Mesenchymal stem cell (in vitro differentiated cells and primary cell): ENCODE measurements around the gene TMEM237.

Source experiments
- DNase-seq: peaks from one replicate; pipeline ENCODE4 v3.0.0-alpha.2; 2013
- H2AFZ ChIP-seq: one replicate; pipeline ENCODE4 v1.6.1; 2013; ENCODE audit warnings: low read depth, mild to moderate bottlenecking, control low read depth, inconsistent platforms, low read length, moderate library complexity
- H2AK5ac ChIP-seq: 2 replicates; pipeline ENCODE4 v1.6.1; 2013; ENCODE audit warnings: low read length, moderate library complexity, mild to moderate bottlenecking, inconsistent platforms; ENCODE audit not compliant: severe bottlenecking
- H2BK120ac ChIP-seq: one replicate; pipeline ENCODE4 v1.6.1; 2013; ENCODE audit warnings: low read depth, mild to moderate bottlenecking, inconsistent platforms, low read length, moderate library complexity
- H2BK12ac ChIP-seq, 2 experiments: one replicate each; pipeline ENCODE4 v1.6.1; 2013; ENCODE audit warnings: inconsistent platforms in 2 of 2, low read length in 2 of 2, mild to moderate bottlenecking in 2 of 2, moderate library complexity in 2 of 2, control low read depth in 1 of 2
- H2BK15ac ChIP-seq: one replicate; pipeline ENCODE4 v1.6.1; 2013; ENCODE audit warnings: mild to moderate bottlenecking, low read depth, inconsistent platforms; ENCODE audit not compliant: poor library complexity, severe bottlenecking
- H2BK5ac ChIP-seq: 2 replicates; pipeline ENCODE4 v1.6.1; 2013; ENCODE audit warnings: low read depth, mild to moderate bottlenecking, low read length, control low read depth, inconsistent platforms; ENCODE audit not compliant: poor library complexity, severe bottlenecking
- H3K14ac ChIP-seq, 2 experiments: one replicate each; pipeline ENCODE4 v1.6.1; 2013; ENCODE audit warnings: inconsistent platforms in 2 of 2, low read length in 2 of 2, control low read depth in 1 of 2, mild to moderate bottlenecking in 1 of 2, moderate library complexity in 1 of 2
- H3K18ac ChIP-seq, 2 experiments: one replicate each; pipeline ENCODE4 v1.6.1; 2013; ENCODE audit warnings: inconsistent platforms in 2 of 2, low read length in 2 of 2, control low read depth in 1 of 2, low read depth in 1 of 2, mild to moderate bottlenecking in 1 of 2
- H3K23ac ChIP-seq, 2 experiments: one replicate each; pipeline ENCODE4 v1.6.1; 2013; ENCODE audit warnings: inconsistent platforms in 2 of 2, low read length in 2 of 2, mild to moderate bottlenecking in 2 of 2, moderate library complexity in 2 of 2, control low read depth in 1 of 2
- H3K27ac ChIP-seq: 2 replicates; pipeline ENCODE4 v1.5.1; 2013; ENCODE audit warnings: mild to moderate bottlenecking, moderate library complexity, low read length, control low read depth, inconsistent platforms; ENCODE audit not compliant: poor library complexity, severe bottlenecking
- H3K27me3 ChIP-seq, 2 experiments: 2 replicates each; pipeline versions ENCODE4 v1.6.1 to v1.7.0; 2013; ENCODE audit warnings: low read length in 2 of 2, mild to moderate bottlenecking in 2 of 2, moderate library complexity in 2 of 2, control low read depth in 1 of 2, inconsistent platforms in 1 of 2; ENCODE audit not compliant: control insufficient read depth in 1 of 2, insufficient read depth in 1 of 2
- H3K36me3 ChIP-seq, 2 experiments: 2 replicates each; pipeline versions ENCODE4 v1.6.1 to v1.7.0; 2013; ENCODE audit warnings: low read length in 2 of 2, control low read depth in 1 of 2, inconsistent platforms in 1 of 2, low read depth in 1 of 2, mild to moderate bottlenecking in 1 of 2; ENCODE audit not compliant: insufficient read depth in 2 of 2, control insufficient read depth in 1 of 2
- H3K4ac ChIP-seq, 2 experiments: one replicate each; pipeline ENCODE4 v1.6.1; 2013; ENCODE audit warnings: inconsistent platforms in 2 of 2, low read length in 2 of 2, mild to moderate bottlenecking in 2 of 2, moderate library complexity in 2 of 2, control low read depth in 1 of 2, low read depth in 1 of 2
- H3K4me1 ChIP-seq: 2 replicates; pipeline ENCODE4 v1.6.1; 2013; ENCODE audit warnings: low read depth, low read length, control low read depth; ENCODE audit not compliant: control insufficient read depth, insufficient read depth
- H3K4me2 ChIP-seq: 2 replicates; pipeline ENCODE4 v1.6.1; 2013; ENCODE audit warnings: low read length, mild to moderate bottlenecking, inconsistent platforms; ENCODE audit not compliant: poor library complexity, severe bottlenecking
- H3K4me3 ChIP-seq, 2 experiments: 2 replicates each; pipeline versions ENCODE4 v1.5.1 to v1.7.0; 2013; ENCODE audit warnings: low read length in 2 of 2, mild to moderate bottlenecking in 2 of 2, control low read depth in 1 of 2, low read depth in 1 of 2; ENCODE audit not compliant: insufficient read depth in 1 of 2
- H3K79me1 ChIP-seq: replicated peaks from 2 replicates; pipeline ENCODE4 v1.6.1; 2013; ENCODE audit warnings: mild to moderate bottlenecking, control low read depth, low read length, inconsistent platforms; ENCODE audit not compliant: poor library complexity, severe bottlenecking
- H3K9ac ChIP-seq: 2 replicates; pipeline ENCODE4 v1.7.0; 2013; ENCODE audit warnings: mild to moderate bottlenecking, low read length, moderate library complexity
- H3K9me3 ChIP-seq: 2 replicates; pipeline ENCODE4 v1.7.0; 2013; ENCODE audit warnings: mild to moderate bottlenecking, low read length; ENCODE audit not compliant: control insufficient read depth
- H4K8ac ChIP-seq: one replicate; pipeline ENCODE4 v1.6.1; 2013; ENCODE audit warnings: inconsistent platforms, mild to moderate bottlenecking, low read length, moderate library complexity
- H4K91ac ChIP-seq: one replicate; pipeline ENCODE4 v1.6.1; 2013; ENCODE audit warnings: mild to moderate bottlenecking, low read length, inconsistent platforms
- WGBS: methylation state at CpG from one replicate; pipeline ENCODE4 v1.1.7; 2013; ENCODE audit warnings: mixed read lengths; 5-methylcytosine and 5-hydroxymethylcytosine counted together

TMEM237 gene

GRCh38 chr2:201644001-201644400 lies 698 bp upstream of the TMEM237 start:
- H3K4me1 ChIP-seq, result no peaks in the 10 kb centered on the region
- no peak overlapping the region for H2AK5ac ChIP-seq
- H2BK5ac ChIP-seq, result no peak overlapping the region
- no peak overlapping the region for H3K4me2 ChIP-seq
- H3K23ac ChIP-seq, result no peak overlapping the region
- no peaks in the 10 kb centered on the region for H3K27me3 ChIP-seq
- no peak overlapping the region for H3K14ac ChIP-seq
- H3K4me3 ChIP-seq, result peak overlapping the region in 1 of 2 experiments; percentile 85
- peaks cover 0 to 3% of the 10 kb centered on the region in 2 experiments for H3K36me3 ChIP-seq
- H2BK15ac ChIP-seq, result no peak overlapping the region
- H3K79me1 ChIP-seq, result peaks cover 9% of the 10 kb centered on the region
- no peak overlapping the region for H2BK120ac ChIP-seq
- H3K27ac ChIP-seq, result peak overlapping the region; percentile 36
- WGBS, result 71% methylated on average over 8 of the region's 8 CpGs
- DNase-seq, result peak; percentile 2
- H2AFZ ChIP-seq, result no peak overlapping the region
- H2BK12ac ChIP-seq, result no peak overlapping the region
- no peaks in the 10 kb centered on the region for H3K9me3 ChIP-seq
- H3K9ac ChIP-seq, result peak overlapping the region; percentile 99
- H3K18ac ChIP-seq, result no peak overlapping the region
- no peak overlapping the region for H4K91ac ChIP-seq
- no peak overlapping the region for H3K4ac ChIP-seq
- no peak overlapping the region for H4K8ac ChIP-seq

DNA sequence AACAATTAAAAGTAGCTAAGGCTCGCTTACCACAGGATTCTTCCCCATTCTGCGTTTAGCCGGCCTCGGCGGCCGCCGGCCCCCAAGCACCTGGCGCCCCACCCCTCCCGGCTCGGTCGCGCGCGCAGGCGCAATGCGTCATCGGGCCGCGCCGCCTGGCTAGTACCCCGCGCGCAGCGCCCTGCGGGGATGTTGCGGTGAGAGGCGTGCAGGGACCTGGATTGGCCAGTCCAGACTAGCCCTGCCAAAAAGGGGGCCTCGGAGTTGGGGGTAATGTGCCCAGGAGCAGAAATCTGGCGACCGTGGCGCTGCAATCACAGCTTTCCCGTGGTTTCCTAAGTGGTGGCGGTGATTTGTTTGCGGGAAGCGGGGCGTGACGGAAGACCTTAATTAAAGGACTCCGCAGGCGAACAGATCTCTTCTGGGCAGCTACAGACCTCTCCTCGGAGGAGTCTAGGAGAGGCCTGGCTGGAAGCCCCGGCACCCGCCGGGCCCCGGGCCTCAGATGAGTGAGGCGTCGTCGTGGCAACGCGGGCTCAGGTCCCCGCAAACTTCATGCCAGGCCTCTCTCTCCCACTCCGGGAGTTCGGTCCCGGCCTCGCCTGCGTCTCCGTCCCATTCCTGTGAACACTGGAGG lies 606 bp downstream of the TMEM237 start:
- H3K27me3 ChIP-seq, result no peaks in the 10 kb centered on the region
- H3K23ac ChIP-seq, result no peak overlapping the region
- H3K14ac ChIP-seq, result peak overlapping the region in 1 of 2 experiments; percentile 83
- peak overlapping the region; percentile 80 to 85 for H3K4me3 ChIP-seq
- peak overlapping the region; percentile 90 for H2AFZ ChIP-seq
- DNase-seq, result peak; percentile 85
- H2AK5ac ChIP-seq, result no peak overlapping the region
- H3K4ac ChIP-seq, result peak overlapping the region; percentile 77 to 82
- no peaks in the 10 kb centered on the region for H3K4me1 ChIP-seq
- H2BK120ac ChIP-seq, result peak overlapping the region; percentile 39
- H3K36me3 ChIP-seq, result peaks cover 0 to 16% of the 10 kb centered on the region in 2 experiments
- H3K79me1 ChIP-seq, result peaks cover 13% of the 10 kb centered on the region
- H3K4me2 ChIP-seq, result peak overlapping the region; percentile 85
- H4K8ac ChIP-seq, result peak overlapping the region; percentile 91
- peak overlapping the region; percentile 93 for H3K27ac ChIP-seq
- no peak overlapping the region for H2BK15ac ChIP-seq
- peak overlapping the region; percentile 68 for H4K91ac ChIP-seq
- WGBS, result under 1% methylated on average over 51 of the region's 56 CpGs
- H3K9ac ChIP-seq, result peak overlapping the region; percentile 99
- peak overlapping the region; percentile 80 for H2BK5ac ChIP-seq
- H3K9me3 ChIP-seq, result no peaks in the 10 kb centered on the region
- no peak overlapping the region for H2BK12ac ChIP-seq
- peak overlapping the region; percentile 84 to 86 for H3K18ac ChIP-seq

- Histone ChIP-seq H3K4me1 (no peaks in the 10 kb centered on the region), H3K27ac (peak overlapping the region; percentile 87), H3K18ac (peak overlapping the region; percentile 84 to 86), H3K4me2 (peak overlapping the region; percentile 85), H3K4me3 (peak overlapping the region; percentile 80 to 85), H3K14ac (no peak overlapping the region), H2BK12ac (no peak overlapping the region), H3K36me3 (peaks cover 0 to 19% of the 10 kb centered on the region in 2 experiments), H4K8ac (no peak overlapping the region), H3K9me3 (no peaks in the 10 kb centered on the region), H3K9ac (peak overlapping the region; percentile 99), H2BK120ac (no peak overlapping the region), H3K4ac (peak overlapping the region in 1 of 2 experiments; percentile 69), H2BK5ac (peak overlapping the region; percentile 80), H4K91ac (peak overlapping the region; percentile 68), H2BK15ac (no peak overlapping the region), H2AK5ac (no peak overlapping the region), H3K23ac (no peak overlapping the region), H3K27me3 (no peaks in the 10 kb centered on the region), H2AFZ (peak overlapping the region; percentile 71), H3K79me1 (peaks cover 13% of the 10 kb centered on the region)
- DNase-seq, result no peak
- WGBS, result 0% methylated on average over 16 of the region's 16 CpGs
Measured at GRCh38 chr2:201642086-201642578, 1.2 kb downstream of the TMEM237 start.

DNA sequence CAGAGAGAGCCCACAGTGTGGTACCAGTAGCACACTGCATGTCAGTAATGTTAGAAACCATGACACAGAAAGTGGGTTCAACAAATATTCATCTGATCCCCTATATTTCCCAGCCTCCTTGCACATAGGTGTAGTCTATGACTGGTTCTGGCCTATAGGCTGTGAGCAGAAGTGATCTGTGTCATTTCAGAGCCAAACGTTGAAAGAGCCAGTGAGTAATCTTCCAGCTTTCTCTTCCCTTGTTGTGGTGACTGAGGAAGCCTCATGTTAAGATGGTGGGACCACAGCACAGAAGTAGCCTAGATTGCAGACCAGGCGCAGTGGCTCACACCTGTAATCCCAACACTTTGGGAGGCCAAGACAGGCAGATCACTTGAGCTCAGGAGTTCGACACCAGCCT lies 4.1 kb downstream of the TMEM237 start:
- H3K4me1 ChIP-seq, result no peaks in the 10 kb centered on the region
- no peak overlapping the region for H4K8ac ChIP-seq
- no peak overlapping the region for H3K4ac ChIP-seq
- H2AK5ac ChIP-seq, result no peak overlapping the region
- no peak overlapping the region for H3K27ac ChIP-seq
- H3K36me3 ChIP-seq, result peaks cover 3 to 48% of the 10 kb centered on the region in 2 experiments
- no peak overlapping the region for H2BK15ac ChIP-seq
- H3K4me2 ChIP-seq, result no peak overlapping the region
- H3K79me1 ChIP-seq, result peaks cover 14% of the 10 kb centered on the region
- H3K14ac ChIP-seq, result no peak overlapping the region
- H2BK5ac ChIP-seq, result no peak overlapping the region
- no peak overlapping the region for H2BK12ac ChIP-seq
- no peak overlapping the region for H3K18ac ChIP-seq
- H3K23ac ChIP-seq, result no peak overlapping the region
- H4K91ac ChIP-seq, result no peak overlapping the region
- H3K9me3 ChIP-seq, result no peaks in the 10 kb centered on the region
- H3K4me3 ChIP-seq, result no peak overlapping the region
- no peaks in the 10 kb centered on the region for H3K27me3 ChIP-seq
- H3K9ac ChIP-seq, result no peak overlapping the region
- H2BK120ac ChIP-seq, result no peak overlapping the region
- H2AFZ ChIP-seq, result no peak overlapping the region
- 98% methylated on average over 3 of the region's 3 CpGs for WGBS
- no peak for DNase-seq
